Measurements from ENCODE around the gene ANTXR2.

Gene ANTXR2

DNA sequence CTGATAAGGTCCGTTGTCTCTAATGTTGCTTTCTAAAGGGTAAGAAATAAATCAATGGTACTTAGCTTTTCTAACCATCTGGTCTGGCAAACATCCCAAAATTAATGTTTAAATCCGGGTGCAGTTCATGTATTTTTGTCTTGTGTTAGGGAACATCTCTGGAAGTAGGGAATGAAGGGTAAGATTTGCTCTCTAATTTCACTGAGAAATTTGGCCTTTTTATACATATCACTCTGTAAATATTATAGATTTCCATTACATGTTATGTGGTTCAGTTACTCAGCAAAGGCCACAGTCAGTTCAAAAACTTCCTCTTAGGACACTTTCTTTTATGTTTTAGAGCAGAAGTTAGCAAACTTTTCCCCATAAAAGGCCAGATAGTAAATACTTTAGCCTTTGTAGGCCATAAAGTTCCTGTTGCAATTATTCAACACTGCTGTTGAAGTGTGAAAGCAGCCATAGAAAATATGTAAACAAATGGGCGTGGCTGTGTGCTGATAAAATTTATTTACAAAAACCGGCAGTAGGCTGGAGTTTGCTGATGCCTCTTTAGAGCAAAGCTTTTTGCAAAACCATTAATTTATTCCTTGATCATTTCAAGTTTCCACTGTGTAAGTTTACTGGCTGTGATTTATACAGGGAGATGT, 218.1 kb downstream of the ANTXR2 start:
- DNase-seq: no peak

- no peak for DNase-seq
Measured at GRCh38 chr4:79852305-79852730, 220.7 kb downstream of the ANTXR2 start.

GRCh38 chr4:79851625-79852304, 221.3 kb downstream of the ANTXR2 start:
- DNase-seq: no peak

Data from activated T-cell treated with anti-CD3 and anti-CD28 coated beads, Interleukin-2, amount 50 U/mL, for 1 hour (primary cell).